ENCODE measurements around the gene TM9SF4. TPM values are rescaled to one million over a fixed set of nuclear protein-coding genes. Genes with fewer than 3 reads are reported as not detected.

The TM9SF4 gene
- total and polyA plus RNA-seq, 2 of the 8 experiments (the other 6 are each of a cell fraction or from before 2014, with no cell fraction given) = 38.4 to 68.7 TPM

GRCh38 chr20:32077190-32077589, 32.3 kb upstream of the TM9SF4 start:
- ChIA-PET CTCF (ENCODE audit: partially characterized antibody) (interaction anchor here (1.7 kb wide), 1 partner anchor 14 kb away, joined by 4 read pairs; no protein-coding TSS in a partner anchor), POLR2A (ENCODE audit: partially characterized antibody) (no interaction called here)
- Histone ChIP-seq H3K27ac (ENCODE audit: low read depth, low read length) (no peak overlapping the region), H2BK5ac (ENCODE audit: low read depth, low read length) (no peak overlapping the region), H3K79me2 (ENCODE audit: control insufficient read depth in 1 of 2, insufficient read depth in 2 of 2, low read length in 2 of 2) (no peaks in the 10 kb centered on the region), H3K18ac (ENCODE audit: extremely low read depth, low read length) (no peak overlapping the region), H2BK15ac (ENCODE audit: low read length) (no peak overlapping the region), H3K56ac (replicated peaks; ENCODE audit: insufficient read length, low read depth, low read length) (no peak overlapping the region), H4K91ac (replicated peaks; ENCODE audit: insufficient read length, low read length) (no peak overlapping the region), H3K9ac (replicated peaks in 1 of 4; ENCODE audit: extremely low read depth in 1 of 4, low read depth in 3 of 4, low read length in 3 of 4) (no peak overlapping the region), H3K4me1 (replicated peaks in 1 of 4; ENCODE audit: control insufficient read depth in 3 of 4, insufficient read depth in 4 of 4, low read length in 3 of 4) (peaks cover 0 to 3% (median under 1%) of the 10 kb centered on the region in 4 experiments; a peak in 4 of 7 replicates), H4K5ac (ENCODE audit: insufficient read length, low read depth, low read length) (no peak overlapping the region), H3K23me2 (ENCODE audit: low read depth, low read length) (no peaks in the 10 kb centered on the region), H3K9me3 (ENCODE audit: insufficient read depth in 2 of 2, low read depth in 1 of 2, low read length in 1 of 2) (no peaks in the 10 kb centered on the region), H3K36me3 (ENCODE audit: control insufficient read depth in 2 of 4, insufficient read depth in 4 of 4, low read length in 3 of 4) (no peaks in the 10 kb centered on the region), H2BK12ac (ENCODE audit: low read depth, low read length) (no peak overlapping the region), H4K20me1 (replicated peaks in 1 of 2; ENCODE audit: control insufficient read depth in 1 of 2, insufficient read depth in 2 of 2, low read length in 2 of 2) (no peaks in the 10 kb centered on the region), H2BK20ac (ENCODE audit: low read length) (no peak overlapping the region), H2AK5ac (ENCODE audit: low read depth, low read length) (no peak overlapping the region), H3K27me3 (replicated peaks in 1 of 4; ENCODE audit: control insufficient read depth in 3 of 4, extremely low read depth in 1 of 4, insufficient read depth in 3 of 4, low read length in 3 of 4) (no peaks in the 10 kb centered on the region), H2BK120ac (replicated peaks; ENCODE audit: low read depth, low read length) (no peak overlapping the region), H3K4me2 (ENCODE audit: insufficient read depth in 1 of 2, low read depth in 2 of 2, low read length in 2 of 2) (no peak overlapping the region), H3K4ac (replicated peaks; ENCODE audit: insufficient read length, low read depth, low read length) (no peak overlapping the region), H3K14ac (ENCODE audit: insufficient read length) (no peak overlapping the region), H2AFZ (ENCODE audit: low read length) (no peak overlapping the region), H4K8ac (ENCODE audit: extremely low read depth, insufficient read depth, low read length) (no peak overlapping the region), H3K4me3 (ENCODE audit: extremely low read depth in 1 of 4, insufficient read depth in 2 of 4, low read depth in 3 of 4, low read length in 4 of 4) (no peak overlapping the region), H3K23ac (ENCODE audit: insufficient read length) (no peak overlapping the region), H3K79me1 (ENCODE audit: low read depth, low read length) (no peaks in the 10 kb centered on the region)
- DNase-seq (ENCODE audit: low read depth in 1 of 2, low spot score in 2 of 2) (no peak), FAIRE-seq (no peak)
- WGBS, 2 experiments (ENCODE audit: extremely low coverage in 1 of 2, insufficient coverage in 1 of 2, insufficient read length in 1 of 2, insufficient replicate concordance in 2 of 2, low coverage in 1 of 2, low lambda C conversion rate in 2 of 2, missing lambda C conversion rate in 1 of 2) = 87% methylated on average over 4 of the region's 4 CpGs; no CpG with 5 or more reads in 1 of the 2 experiments

All from H1 (cell line).